HEK293T (cell line): ENCODE measurements around the gene IMPACT.

Experiments
- CTCF ChIA-PET: fragments of 350-600 bp; formaldehyde crosslinking; extraction: SDS; loops from one replicate; lab custom pipeline; 2021; ENCODE audit warnings: antibody characterized with exemption, inconsistent platforms; lab: Yijun Ruan, JAX
- POLR2A ChIA-PET: fragments of 350-600 bp; formaldehyde crosslinking; extraction: SDS; loops from one replicate; lab custom pipeline; 2020; ENCODE audit warnings: antibody characterized with exemption, inconsistent platforms; lab: Yijun Ruan, JAX
- DNase-seq: peaks from one replicate; pipeline ENCODE4 v3.0.0; 2012; ENCODE audit warnings: mixed read lengths; ENCODE audit errors: extremely low spot score
- ARNT ChIP-seq: fragments of 450-650 bp; IDR thresholded peaks from 2 replicates; pipeline ENCODE4 v1.6.1; 2017; ENCODE audit warnings: mild to moderate bottlenecking
- BHLHE40 ChIP-seq: fragments of 450-650 bp; IDR thresholded peaks from 2 replicates; pipeline ENCODE4 v1.6.1; 2016; ENCODE audit warnings: mild to moderate bottlenecking, moderate library complexity, borderline replicate concordance
- CTBP1 ChIP-seq: fragments of 450-650 bp; IDR thresholded peaks from 2 replicates; pipeline ENCODE4 v1.6.1; 2016; ENCODE audit warnings: borderline replicate concordance
- ELF4 ChIP-seq: fragments of 450-650 bp; IDR thresholded peaks from 2 replicates; pipeline ENCODE4 v1.6.1; 2017; ENCODE audit warnings: antibody characterized with exemption
- FOXA1 ChIP-seq: fragments of 450-650 bp; IDR thresholded peaks from 2 replicates; pipeline ENCODE4 v1.6.1; 2016; ENCODE audit warnings: mild to moderate bottlenecking
- FOXK2 ChIP-seq: fragments of 450-650 bp; IDR thresholded peaks from 2 replicates; pipeline ENCODE4 v1.6.1; 2016; ENCODE audit warnings: mild to moderate bottlenecking
- FOXM1 ChIP-seq: fragments of 450-650 bp; IDR thresholded peaks from 2 replicates; pipeline ENCODE4 v1.6.1; 2017; ENCODE audit warnings: mild to moderate bottlenecking, borderline replicate concordance
- HDGF ChIP-seq: fragments of 450-650 bp; IDR thresholded peaks from 2 replicates; pipeline ENCODE4 v1.6.1; 2017; ENCODE audit warnings: antibody characterized with exemption, borderline replicate concordance
- L3MBTL2 ChIP-seq: fragments of 450-650 bp; conservative IDR thresholded peaks from 2 replicates; pipeline ENCODE4 v1.6.1; 2016; ENCODE audit warnings: mild to moderate bottlenecking
- LEF1 ChIP-seq: fragments of 450-650 bp; IDR thresholded peaks from 2 replicates; pipeline ENCODE4 v1.6.1; 2017; ENCODE audit warnings: mild to moderate bottlenecking, borderline replicate concordance
- NFRKB ChIP-seq: fragments of 450-650 bp; IDR thresholded peaks from 2 replicates; pipeline ENCODE4 v1.6.1; 2016; ENCODE audit warnings: mild to moderate bottlenecking, moderate library complexity
- PKNOX1 ChIP-seq: fragments of 450-650 bp; IDR thresholded peaks from 2 replicates; pipeline ENCODE4 v1.6.1; 2016
- SP1 ChIP-seq: fragments of 450-650 bp; IDR thresholded peaks from 2 replicates; pipeline ENCODE4 v1.6.1; 2017
- SUZ12 ChIP-seq: fragments of 450-650 bp; IDR thresholded peaks from 2 replicates; pipeline ENCODE4 v1.6.1; 2016; ENCODE audit warnings: mild to moderate bottlenecking
- TARDBP ChIP-seq: fragments of 450-650 bp; IDR thresholded peaks from 2 replicates; pipeline ENCODE4 v1.6.1; 2016
- ZNF384 ChIP-seq: fragments of 450-650 bp; IDR thresholded peaks from 2 replicates; pipeline ENCODE4 v1.6.1; 2016

The IMPACT gene

DNA sequence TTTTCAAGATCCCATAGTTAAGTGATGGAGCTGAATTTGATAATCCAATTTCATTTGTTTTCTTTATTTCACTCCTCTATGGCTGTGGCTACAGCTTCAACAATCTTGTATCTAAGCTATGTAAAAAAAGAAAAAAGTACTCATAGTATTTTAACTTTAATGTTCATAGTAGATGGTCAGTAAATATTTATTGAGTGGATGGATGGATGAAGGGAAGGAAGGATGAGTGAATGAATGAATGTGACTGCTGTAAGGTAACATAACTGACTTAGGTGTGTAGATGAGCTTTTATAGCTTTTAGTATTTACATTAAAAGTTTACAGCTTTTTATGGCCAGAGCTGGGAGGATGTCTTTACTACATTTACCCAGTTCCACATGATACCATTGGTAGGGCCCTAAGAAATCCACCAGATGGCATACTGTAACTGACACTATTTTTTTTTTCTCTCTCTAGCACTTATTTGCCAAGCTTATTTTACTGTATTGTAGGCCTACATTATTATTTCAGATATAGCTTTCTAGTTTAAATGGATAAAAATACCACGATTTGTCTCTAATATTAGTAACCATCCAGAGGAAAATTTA lies 20.6 kb downstream of the IMPACT start:
- ChIA-PET POLR2A (interaction anchor here (0.6 kb wide), 1 partner anchor 20 kb away, joined by 3 read pairs; the partner anchor contains the start of gene IMPACT), CTCF (interaction anchor here (0.7 to 1.4 kb wide), 3 partner anchors 14 to 45 kb away, joined by 3 to 6 read pairs (median 5); no protein-coding TSS in a partner anchor)
- TF ChIP-seq ZNF384 (no peak), ELF4 (no peak), NFRKB (no peak), FOXM1 (no peak), HDGF (no peak), FOXA1 (no peak), LEF1 (no peak), PKNOX1 (no peak), TARDBP (no peak), BHLHE40 (no peak), FOXK2 (no peak), SUZ12 (no peak), SP1 (no peak)
- no peak for DNase-seq

GRCh38 chr18:24447961-24448360 lies 21.5 kb downstream of the IMPACT start:
- ChIA-PET POLR2A (no interaction called here), CTCF (interaction anchor here (1.2 kb wide), 1 partner anchor 15 kb away, joined by 5 read pairs; no protein-coding TSS in a partner anchor)
- TF ChIP-seq LEF1 (no peak), HDGF (no peak), PKNOX1 (no peak), ELF4 (no peak), TARDBP (no peak), BHLHE40 (no peak), SUZ12 (no peak), ZNF384 (no peak), FOXA1 (no peak), NFRKB (no peak), FOXK2 (no peak), SP1 (no peak), FOXM1 (no peak)
- no peak for DNase-seq

- TF ChIP-seq FOXA1 = no peak
- TF ChIP-seq SP1 = no peak
- TF ChIP-seq PKNOX1 = no peak
- DNase-seq = no peak
- ChIA-PET POLR2A (no interaction called here), CTCF (no interaction called here)
These were observed 30.1 kb downstream of the IMPACT start for GRCh38 chr18:24456549-24456948.

GRCh38 chr18:24459772-24460171 lies 33.3 kb downstream of the IMPACT start:
- ChIA-PET POLR2A (interaction anchor here (1.7 kb wide), 1 partner anchor 33 kb away, joined by 6 read pairs; the partner anchor contains the start of gene IMPACT), CTCF (no interaction called here)
- TF ChIP-seq ELF4 (no peak), FOXK2 (no peak), HDGF (no peak), FOXA1 (no peak), BHLHE40 (no peak), LEF1 (no peak), SUZ12 (no peak), ARNT (no peak), TARDBP (no peak), CTBP1 (no peak), L3MBTL2 (no peak), FOXM1 (no peak)
- no peak for DNase-seq

- POLR2A ChIA-PET = interaction anchor here (1.7 kb wide), 1 partner anchor 34 kb away, joined by 6 read pairs; the partner anchor contains the start of gene IMPACT
- TF ChIP-seq HDGF (no peak), BHLHE40 (no peak), FOXK2 (no peak), NFRKB (no peak), ARNT (no peak), L3MBTL2 (no peak), FOXM1 (no peak), SUZ12 (no peak)
- DNase-seq = no peak
- CTCF ChIA-PET = interaction anchor here (0.6 kb wide), 1 partner anchor 98 kb away, joined by 4 read pairs; no protein-coding TSS in a partner anchor
These were observed 33.9 kb downstream of the IMPACT start, which contains the start of gene HRH4 for GRCh38 chr18:24460388-24460787. Gene HRH4 (plus strand): TSS chr18:24460637. CDS start chr18:24460729, 92 bp downstream.

DNA sequence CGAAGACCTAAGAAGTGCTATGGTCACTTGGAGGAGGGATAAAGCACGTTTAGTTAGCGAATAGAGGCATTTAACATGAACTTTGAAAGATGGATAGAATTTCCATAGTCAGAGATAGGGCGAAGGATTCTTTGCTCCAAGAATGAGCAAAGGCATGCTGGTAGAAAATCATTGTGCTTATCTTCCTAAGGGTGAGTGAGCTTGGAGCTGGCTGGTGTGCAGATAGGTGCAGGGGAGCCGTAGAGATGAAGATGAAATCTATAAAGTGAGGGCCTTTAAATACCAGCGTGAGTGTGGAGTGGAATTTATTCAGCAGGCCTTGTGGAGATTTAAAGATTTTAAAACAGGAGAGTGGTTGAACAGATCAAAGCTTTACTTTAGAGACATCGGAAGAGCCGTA lies 35.5 kb downstream of the IMPACT start:
- ChIA-PET POLR2A (no interaction called here), CTCF (interaction anchor here (0.7 kb wide), 1 partner anchor 275 kb away, joined by 3 read pairs; no protein-coding TSS in a partner anchor)
- DNase-seq = no peak
- TF ChIP-seq FOXM1 (no peak), FOXK2 (no peak), HDGF (no peak), ARNT (no peak), BHLHE40 (no peak), SUZ12 (no peak), FOXA1 (no peak), SP1 (no peak), CTBP1 (no peak), NFRKB (no peak), ELF4 (no peak), ZNF384 (no peak), L3MBTL2 (no peak), PKNOX1 (no peak), LEF1 (no peak), TARDBP (no peak)
